ENCODE measurements around the gene TOLLIP.

TOLLIP gene

GRCh38 chr11:1327064-1327460, 17.6 kb upstream of the TOLLIP start:
- TF ChIP-seq CTCF (conservative IDR thresholded peaks at IDR 0.05; ENCODE audit: control insufficient read depth, insufficient read depth, low read depth, low read length): no peak

GRCh38 chr11:1326435-1327063, 17.1 kb upstream of the TOLLIP start:
- no peak for TF ChIP-seq CTCF (conservative IDR thresholded peaks at IDR 0.05; ENCODE audit: control insufficient read depth, insufficient read depth, low read depth, low read length)
- peak; percentile 20 for DNase-seq (ENCODE audit: low read depth)

More at GRCh38 chr11:1327064-1327460, 17.6 kb upstream of the TOLLIP start:
- no peak for DNase-seq (ENCODE audit: low read depth)
- no peak overlapping the region for H3K4me3 ChIP-seq (ENCODE audit: control insufficient read depth, low read depth, low read length)

DNA sequence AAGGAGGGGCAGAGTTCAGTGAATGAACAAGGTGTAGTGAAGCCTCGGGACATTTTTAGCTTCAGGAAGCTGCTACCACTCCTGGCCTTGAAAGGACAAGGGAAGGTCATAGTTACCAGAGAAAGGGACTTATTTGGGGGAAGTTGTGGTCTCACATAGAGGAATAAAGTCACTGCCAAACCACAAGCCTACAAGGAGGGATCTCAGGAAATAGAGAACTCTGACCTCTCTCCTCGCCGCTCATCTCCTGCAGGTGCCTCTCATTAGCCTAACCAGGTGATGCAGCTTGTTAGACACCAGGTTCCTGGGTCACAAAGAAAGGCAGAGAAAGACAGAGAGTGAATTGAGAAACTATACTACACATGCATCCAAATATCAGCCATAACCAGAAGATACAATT, 14.3 kb upstream of the TOLLIP start:
- no peak overlapping the region for H3K4me3 ChIP-seq (ENCODE audit: control insufficient read depth, low read depth, low read length)
- TF ChIP-seq CTCF (conservative IDR thresholded peaks at IDR 0.05; ENCODE audit: control insufficient read depth, insufficient read depth, low read depth, low read length): no peak
- DNase-seq (ENCODE audit: low read depth): no peak

More at GRCh38 chr11:1326435-1327063, 17.1 kb upstream of the TOLLIP start:
- H3K4me3 ChIP-seq (ENCODE audit: control insufficient read depth, low read depth, low read length): no peak overlapping the region

DNA sequence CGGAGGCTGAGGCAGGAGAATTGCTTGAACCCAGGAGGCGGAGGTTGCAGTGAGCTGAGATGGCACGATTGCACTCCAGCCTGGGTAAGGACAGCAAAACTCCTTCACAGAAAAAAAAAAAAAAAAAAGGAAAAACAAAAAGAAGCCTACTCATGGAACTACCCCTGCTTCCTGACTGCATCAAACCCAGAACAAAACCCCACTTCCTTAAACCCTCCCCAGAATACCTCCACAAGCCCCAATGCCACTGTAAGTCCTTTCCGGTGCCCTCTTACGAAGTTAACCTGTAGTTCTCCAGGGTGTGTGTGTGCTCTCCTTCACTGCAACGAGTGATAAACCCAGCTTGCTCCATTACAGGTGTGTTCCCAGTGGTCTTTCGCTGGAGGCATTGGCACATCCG, 8.6 kb upstream of the TOLLIP start:
- no peak for DNase-seq (ENCODE audit: low read depth)
- H3K4me3 ChIP-seq (ENCODE audit: control insufficient read depth, low read depth, low read length): no peak overlapping the region
- no peak for TF ChIP-seq CTCF (conservative IDR thresholded peaks at IDR 0.05; ENCODE audit: control insufficient read depth, insufficient read depth, low read depth, low read length)

GRCh38 chr11:1317432-1317831, 8.0 kb upstream of the TOLLIP start:
- no peak for DNase-seq (ENCODE audit: low read depth)
- no peak for TF ChIP-seq CTCF (conservative IDR thresholded peaks at IDR 0.05; ENCODE audit: control insufficient read depth, insufficient read depth, low read depth, low read length)
- no peak overlapping the region for H3K4me3 ChIP-seq (ENCODE audit: control insufficient read depth, low read depth, low read length)

- no peak for DNase-seq (ENCODE audit: low read depth)
- no peak for TF ChIP-seq CTCF (conservative IDR thresholded peaks at IDR 0.05; ENCODE audit: control insufficient read depth, insufficient read depth, low read depth, low read length)
These were observed 1.5 kb upstream of the TOLLIP start for GRCh38 chr11:1310772-1311468.

More at GRCh38 chr11:1310772-1311468, 1.5 kb upstream of the TOLLIP start:
- H3K4me3 ChIP-seq (ENCODE audit: control insufficient read depth, low read depth, low read length): no peak overlapping the region

All from fibroblast of mammary gland (primary cell).